GM12878 (cell line): ENCODE data around the gene ACTN3.

Experiments
- E4F1 ChIP-seq: fragments of 450-650 bp; IDR thresholded peaks from 2 replicates; pipeline ENCODE4 v1.6.1; 2018; ENCODE audit warnings: borderline replicate concordance, mild to moderate bottlenecking; ENCODE audit not compliant: partially characterized antibody
- NR2C2 ChIP-seq: IDR thresholded peaks from 2 replicates; pipeline ENCODE4 v1.6.1; 2011; ENCODE audit warnings: borderline replicate concordance, low read depth; ENCODE audit not compliant: control insufficient read depth, insufficient read length
- RBBP5 ChIP-seq: fragments of 200-600 bp; sonication (generic); conservative IDR thresholded peaks from 2 replicates; pipeline ENCODE4 v1.6.1; 2016
- TARDBP ChIP-seq: IDR thresholded peaks from 2 replicates; pipeline ENCODE4 v1.6.1; 2016; ENCODE audit warnings: borderline replicate concordance

GRCh38 chr11:66529655-66530054 is 17.0 kb upstream of the ACTN3 start:
- TF ChIP-seq TARDBP (no peak), NR2C2 (no peak), E4F1 (no peak), RBBP5 (no peak)
